Left ventricle myocardium inferior (tissue), 1 donor: ENCODE results near the gene PDGFB. TPM values are rescaled to one million over a fixed set of nuclear protein-coding genes. Genes with fewer than 3 reads are reported as not detected.

Source experiments
- DNase-seq: peaks from one replicate; pipeline ENCODE4 v3.0.0-alpha.2; 2020
- H3K27ac ChIP-seq: fragments of 200-600 bp; replicated peaks from 2 replicates; pipeline ENCODE4 v1.8.0; 2021
- H3K27me3 ChIP-seq: fragments of 200-600 bp; 2 replicates; pipeline ENCODE4 v1.8.0; 2021; ENCODE audit warnings: low read depth
- H3K36me3 ChIP-seq: fragments of 200-600 bp; 2 replicates; pipeline ENCODE4 v1.8.0; 2021
- H3K4me1 ChIP-seq: fragments of 200-600 bp; 2 replicates; pipeline ENCODE4 v1.8.0; 2021
- H3K4me3 ChIP-seq: fragments of 200-600 bp; 2 replicates; pipeline ENCODE4 v1.8.0; 2021; ENCODE audit warnings: mild to moderate bottlenecking, moderate library complexity
- H3K9me3 ChIP-seq: fragments of 200-600 bp; replicated peaks from 2 replicates; pipeline ENCODE4 v1.8.0; 2021
- CTCF ChIP-seq: fragments of 200-600 bp; IDR thresholded peaks from 2 replicates; pipeline ENCODE4 v1.8.0; 2021; ENCODE audit warnings: antibody characterized with exemption, mild to moderate bottlenecking, borderline replicate concordance
- intact Hi-C: fragments of 100-400 bp; cut with micrococcal nuclease; formaldehyde crosslinking; loops from one replicate; pipeline ENCODE4 v1.11.0; 2022
- total RNA-seq: library from RNA; stranded (reverse); fragmentation: NEBNext Ultra II Directional; extraction: Animal tissue kit (Norgen Biotek cat#: 25700); gene quantifications from one replicate; pipeline ENCODE4 v1.2.1, GENCODE V29; 2021
- donor health status: DM: no; HTN: yes; CAD: no; lungs with severe emphysema.

PDGFB gene
- total RNA-seq, 1 donor from 2014 or later = 17.2 TPM

GRCh38 chr22:39243439-39244135 lies 1.2 kb downstream of the PDGFB start:
- peak overlapping the region; percentile 82 for H3K4me3 ChIP-seq
- intact Hi-C loops = no loop called here
- H3K27me3 ChIP-seq = peaks cover 13% of the 10 kb centered on the region
- H3K9me3 ChIP-seq = no peaks in the 10 kb centered on the region
- peak overlapping the region; percentile 97 for H3K27ac ChIP-seq
- peaks cover 89% of the 10 kb centered on the region for H3K4me1 ChIP-seq
- no peak for DNase-seq
- TF ChIP-seq CTCF = no peak
- H3K36me3 ChIP-seq = no peaks in the 10 kb centered on the region

- intact Hi-C loops = no loop called here
- no peak for TF ChIP-seq CTCF
- H3K9me3 ChIP-seq = no peaks in the 10 kb centered on the region
Observed at GRCh38 chr22:39242595-39243438, 2.0 kb downstream of the PDGFB start.

GRCh38 chr22:39241794-39242594 lies 2.8 kb downstream of the PDGFB start:
- H3K27ac ChIP-seq = peak overlapping the region; percentile 97
- no peak for TF ChIP-seq CTCF
- DNase-seq = no peak
- H3K9me3 ChIP-seq = no peaks in the 10 kb centered on the region
- intact Hi-C loops = no loop called here
- H3K4me3 ChIP-seq = peak overlapping the region; percentile 82
- H3K36me3 ChIP-seq = no peaks in the 10 kb centered on the region
- H3K27me3 ChIP-seq = peaks cover 13% of the 10 kb centered on the region
- peaks cover 96% of the 10 kb centered on the region for H3K4me1 ChIP-seq

More at GRCh38 chr22:39242595-39243438, 2.0 kb downstream of the PDGFB start:
- H3K4me3 ChIP-seq = peak overlapping the region; percentile 82
- H3K4me1 ChIP-seq = peaks cover 93% of the 10 kb centered on the region
- H3K27me3 ChIP-seq = peaks cover 13% of the 10 kb centered on the region
- no peak for DNase-seq
- H3K36me3 ChIP-seq = no peaks in the 10 kb centered on the region
- H3K27ac ChIP-seq = peak overlapping the region; percentile 97

- Histone ChIP-seq H3K9me3 (no peaks in the 10 kb centered on the region), H3K27ac (peak overlapping the region; percentile 97), H3K36me3 (no peaks in the 10 kb centered on the region), H3K4me1 (peaks cover 96% of the 10 kb centered on the region), H3K4me3 (peak overlapping the region; percentile 82), H3K27me3 (peaks cover 13% of the 10 kb centered on the region)
- intact Hi-C loops = no loop called here
- no peak for TF ChIP-seq CTCF
- DNase-seq = peak; percentile 59
Observed at GRCh38 chr22:39240831-39241793, 3.7 kb downstream of the PDGFB start.
